HAP-1 (cell line): Measurements from ENCODE around the gene PDK3.

Source experiments
- DNase-seq, 2 experiments: peaks; one replicate each; pipeline ENCODE4 v3.0.0-alpha.2; 2016 to 2020; ENCODE audit warnings: low spot score in 2 of 2
- H3K27me3 ChIP-seq: fragments of 250-450 bp; sonication (Bioruptor Pico); 2 replicates; pipeline ENCODE4 v1.5.1; 2020; ENCODE audit warnings: low read depth, mild to moderate bottlenecking, moderate library complexity
- H3K36me3 ChIP-seq: fragments of 250-450 bp; sonication (Bioruptor Pico); replicated peaks from 2 replicates; pipeline ENCODE4 v1.5.1; 2020; ENCODE audit warnings: mild to moderate bottlenecking
- H3K4me1 ChIP-seq: fragments of 250-450 bp; sonication (Bioruptor Pico); 2 replicates; pipeline ENCODE4 v1.5.1; 2020; ENCODE audit warnings: mild to moderate bottlenecking
- H3K4me3 ChIP-seq: fragments of 250-450 bp; sonication (Bioruptor Pico); 2 replicates; pipeline ENCODE4 v1.5.1; 2020; ENCODE audit warnings: mild to moderate bottlenecking, moderate library complexity
- H3K9me3 ChIP-seq: fragments of 250-450 bp; sonication (Bioruptor Pico); 2 replicates; pipeline ENCODE4 v1.5.1; 2020; ENCODE audit warnings: mild to moderate bottlenecking, moderate library complexity
- in situ Hi-C: fragments of 300-500 bp; cut with MboI; formaldehyde crosslinking; loops from 3 replicates; pipeline ENCODE4 v1.14.3; 2020; ENCODE audit warnings: low sequenced_read_pairs, inconsistent platforms, mixed read lengths

Gene PDK3

GRCh38 chrX:24542756-24543155, 77.7 kb downstream of the PDK3 start:
- in situ Hi-C loops = no loop called here
- peaks cover 10% of the 10 kb centered on the region for H3K4me1 ChIP-seq

GRCh38 chrX:24547961-24548360, 82.9 kb downstream of the PDK3 start:
- peak in 1 of 2 experiments; percentile 90 for DNase-seq
- H3K9me3 ChIP-seq = no peaks in the 10 kb centered on the region
- no peak overlapping the region for H3K4me3 ChIP-seq
- H3K4me1 ChIP-seq = peaks cover 30% of the 10 kb centered on the region
- H3K27me3 ChIP-seq = no peaks in the 10 kb centered on the region
- no peaks in the 10 kb centered on the region for H3K36me3 ChIP-seq
- in situ Hi-C loops = no loop called here

More at GRCh38 chrX:24542756-24543155, 77.7 kb downstream of the PDK3 start:
- Histone ChIP-seq H3K27me3 (no peaks in the 10 kb centered on the region), H3K4me3 (no peak overlapping the region), H3K36me3 (no peaks in the 10 kb centered on the region), H3K9me3 (no peaks in the 10 kb centered on the region)
- DNase-seq = no peak

- H3K36me3 ChIP-seq = no peaks in the 10 kb centered on the region
- H3K27me3 ChIP-seq = no peaks in the 10 kb centered on the region
- H3K4me3 ChIP-seq = no peak overlapping the region
- H3K9me3 ChIP-seq = no peaks in the 10 kb centered on the region
- no peak for DNase-seq
- peaks cover 30% of the 10 kb centered on the region for H3K4me1 ChIP-seq
- in situ Hi-C loops = no loop called here
Observed at GRCh38 chrX:24550166-24550565, 85.1 kb downstream of the PDK3 start.

GRCh38 chrX:24553011-24553410, 87.9 kb downstream of the PDK3 start:
- Histone ChIP-seq H3K9me3 (no peaks in the 10 kb centered on the region), H3K4me1 (peaks cover 18% of the 10 kb centered on the region), H3K36me3 (no peaks in the 10 kb centered on the region), H3K4me3 (no peak overlapping the region), H3K27me3 (no peaks in the 10 kb centered on the region)
- no peak for DNase-seq
- in situ Hi-C loops = no loop called here

- in situ Hi-C loops = no loop called here
- Histone ChIP-seq H3K4me3 (no peak overlapping the region), H3K4me1 (no peaks in the 10 kb centered on the region), H3K9me3 (no peaks in the 10 kb centered on the region), H3K36me3 (no peaks in the 10 kb centered on the region), H3K27me3 (no peaks in the 10 kb centered on the region)
- DNase-seq = peak; percentile 29 to 49
Observed at GRCh38 chrX:24561121-24561520, 96.0 kb downstream of the PDK3 start.

GRCh38 chrX:24563291-24564010, 98.4 kb downstream of the PDK3 start:
- in situ Hi-C loops = no loop called here
- peaks cover 9% of the 10 kb centered on the region for H3K4me1 ChIP-seq
- H3K4me3 ChIP-seq = no peak overlapping the region
- no peaks in the 10 kb centered on the region for H3K36me3 ChIP-seq
- DNase-seq = no peak
- no peaks in the 10 kb centered on the region for H3K9me3 ChIP-seq
- H3K27me3 ChIP-seq = no peaks in the 10 kb centered on the region

GRCh38 chrX:24566240-24566639, 101.2 kb downstream of the PDK3 start:
- Histone ChIP-seq H3K27me3 (no peaks in the 10 kb centered on the region), H3K36me3 (no peaks in the 10 kb centered on the region), H3K4me1 (peaks cover 9% of the 10 kb centered on the region), H3K4me3 (no peak overlapping the region), H3K9me3 (no peaks in the 10 kb centered on the region)
- DNase-seq = no peak
- in situ Hi-C loops = no loop called here

- H3K27me3 ChIP-seq = no peaks in the 10 kb centered on the region
- H3K4me3 ChIP-seq = no peak overlapping the region
- DNase-seq = peak; percentile 25 to 43
- peaks cover 9% of the 10 kb centered on the region for H3K4me1 ChIP-seq
- no peaks in the 10 kb centered on the region for H3K36me3 ChIP-seq
- H3K9me3 ChIP-seq = no peaks in the 10 kb centered on the region
- in situ Hi-C loops = no loop called here
Observed at GRCh38 chrX:24567169-24567568, 102.1 kb downstream of the PDK3 start.

- peaks cover 14% of the 10 kb centered on the region for H3K4me1 ChIP-seq
- H3K27me3 ChIP-seq = no peaks in the 10 kb centered on the region
- H3K9me3 ChIP-seq = no peaks in the 10 kb centered on the region
- in situ Hi-C loops = no loop called here
- H3K4me3 ChIP-seq = no peak overlapping the region
- no peaks in the 10 kb centered on the region for H3K36me3 ChIP-seq
- DNase-seq = no peak
Observed at GRCh38 chrX:24574743-24575142, 109.7 kb downstream of the PDK3 start.

GRCh38 chrX:24575496-24575895, 110.4 kb downstream of the PDK3 start:
- no peaks in the 10 kb centered on the region for H3K36me3 ChIP-seq
- H3K9me3 ChIP-seq = no peaks in the 10 kb centered on the region
- in situ Hi-C loops = no loop called here
- peak; percentile 20 to 93 for DNase-seq
- H3K27me3 ChIP-seq = no peaks in the 10 kb centered on the region
- H3K4me1 ChIP-seq = peaks cover 14% of the 10 kb centered on the region
- H3K4me3 ChIP-seq = no peak overlapping the region

- no peak for DNase-seq
- H3K27me3 ChIP-seq = no peaks in the 10 kb centered on the region
- in situ Hi-C loops = no loop called here
- H3K9me3 ChIP-seq = no peaks in the 10 kb centered on the region
- H3K4me1 ChIP-seq = peaks cover 14% of the 10 kb centered on the region
- H3K36me3 ChIP-seq = no peaks in the 10 kb centered on the region
- H3K4me3 ChIP-seq = no peak overlapping the region
Observed at GRCh38 chrX:24577091-24577490, 112.0 kb downstream of the PDK3 start.
